Lung (tissue), 12 donors: ENCODE data around the gene DUSP22. TPM values are rescaled to one million over a fixed set of nuclear protein-coding genes. Genes with fewer than 3 reads are reported as not detected.

Experiments
- ATAC-seq: fragments of 200-7000 bp; cut with Tn5 transposase; one replicate; pipeline ENCODE4 v1.9.1; 2020; ENCODE audit warnings: moderate number of reproducible peaks; ENCODE audit not compliant: insufficient read depth, low FRiP score
- DNase-seq, 3 donors: peaks; one replicate each; pipeline ENCODE4 v3.0.0-alpha.2; 2013 to 2017
- H3K27ac ChIP-seq, 2 donors: one replicate each; pipeline ENCODE4 v1.5.1; 2013; ENCODE audit warnings: mild to moderate bottlenecking in 2 of 2, moderate library complexity in 2 of 2, control low read depth in 1 of 2, inconsistent platforms in 1 of 2, low read depth in 1 of 2, low read length in 1 of 2
- H3K27me3 ChIP-seq, 3 donors: one replicate each; pipeline ENCODE4 v1.5.1; 2013; ENCODE audit warnings: low read length in 2 of 3; ENCODE audit not compliant: control insufficient read depth in 3 of 3, insufficient read depth in 3 of 3
- H3K36me3 ChIP-seq, 4 donors: one replicate each; pipeline ENCODE4 v1.5.1; 2013; ENCODE audit warnings: low read length in 4 of 4, mild to moderate bottlenecking in 1 of 4, moderate library complexity in 1 of 4; ENCODE audit not compliant: control insufficient read depth in 4 of 4, insufficient read depth in 4 of 4
- H3K4me1 ChIP-seq, 5 donors: one replicate each; pipeline ENCODE4 v1.5.1; 2013; ENCODE audit warnings: low read length in 5 of 5, mild to moderate bottlenecking in 2 of 5, moderate library complexity in 1 of 5; ENCODE audit not compliant: control insufficient read depth in 5 of 5, insufficient read depth in 5 of 5
- H3K4me3 ChIP-seq: one replicate; pipeline ENCODE4 v1.5.1; 2013; ENCODE audit warnings: mild to moderate bottlenecking, control low read depth, moderate library complexity
- H3K9ac ChIP-seq, 2 donors: one replicate each; pipeline ENCODE4 v1.5.1; 2013; ENCODE audit warnings: low read length in 2 of 2, control low read depth in 1 of 2; ENCODE audit not compliant: insufficient read depth in 1 of 2
- H3K9me3 ChIP-seq, 4 donors: one replicate each; pipeline ENCODE4 v1.5.1; 2013; ENCODE audit warnings: low read length in 3 of 4, mild to moderate bottlenecking in 1 of 4, moderate library complexity in 1 of 4; ENCODE audit not compliant: control insufficient read depth in 4 of 4, insufficient read depth in 3 of 4
- WGBS, 2 donors: extraction: QIAGEN DNeasy Blood & Tissue Kit; methylation state at CpG; one replicate each; pipeline ENCODE4 v1.1.7; 2013; 5-methylcytosine and 5-hydroxymethylcytosine counted together
- polyA plus RNA-seq, 2 donors: library from polyadenylated mRNA; stranded (reverse); fragments of 200-250 nt; gene quantifications; one replicate each; pipeline ENCODE4 v1.2.1, GENCODE V29; 2013
- total RNA-seq, 2 donors: library from RNA; depleted of rRNA in 1 of 2; stranded (reverse); fragments of >200 nt in 1 of 2; gene quantifications; one replicate each; pipeline ENCODE4 v1.2.1, GENCODE V29; 2014 to 2021
- TF ChIP-seq, protein P1 (sequence below): IDR thresholded peaks from 2 replicates; pipeline ENCODE4 v1.5.1; 2012; ENCODE audit warnings: mild to moderate bottlenecking; ENCODE audit errors: control extremely low read depth, extremely low read depth
- donor health status: control.
- donor health status: control.
- donor health status: Bipolar disorder and iron deficiency.
- donor health status: healthy.
- donor health status: DM: yes; HTN: yes; CAD: no.

Gene DUSP22
- total and polyA plus RNA-seq, 4 donors = 38.9 to 51.1 (median 43.8) TPM

DNA sequence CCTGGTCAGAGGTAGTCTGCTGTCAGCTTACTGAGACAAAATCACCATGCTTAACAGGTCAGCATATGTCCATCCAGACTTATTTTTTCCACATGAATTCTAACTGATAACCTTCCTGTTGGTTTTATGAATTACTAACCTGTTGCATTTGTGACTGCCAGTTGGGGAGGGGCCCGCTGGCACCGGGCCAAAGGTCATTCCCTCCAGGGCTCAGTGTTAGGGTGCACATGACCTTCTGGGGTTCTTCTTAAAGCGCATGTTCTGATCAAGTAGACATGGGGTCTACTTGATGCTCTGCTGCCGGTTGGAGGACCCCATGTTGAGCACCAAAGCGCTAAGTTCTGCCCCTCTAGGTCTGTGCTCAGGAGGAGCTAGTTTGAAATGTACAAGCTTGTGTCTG lies 15.6 kb downstream of the DUSP22 start:
- Histone ChIP-seq H3K27ac (no peak overlapping the region), H3K4me3 (no peak overlapping the region), H3K9me3 (peaks cover 0 to 4% (median 0%) of the 10 kb centered on the region in 4 donors), H3K27me3 (no peaks in the 10 kb centered on the region), H3K9ac (no peak overlapping the region), H3K4me1 (peaks cover 3 to 9% (median 6%) of the 10 kb centered on the region in 5 donors), H3K36me3 (peaks cover 0 to 4% (median 0%) of the 10 kb centered on the region in 4 donors)
- no peak for ATAC-seq
- no peak for DNase-seq
- WGBS, 2 donors = 81 to 87% methylated on average over 5 of the region's 5 CpGs
- TF ChIP-seq, protein P1, sequence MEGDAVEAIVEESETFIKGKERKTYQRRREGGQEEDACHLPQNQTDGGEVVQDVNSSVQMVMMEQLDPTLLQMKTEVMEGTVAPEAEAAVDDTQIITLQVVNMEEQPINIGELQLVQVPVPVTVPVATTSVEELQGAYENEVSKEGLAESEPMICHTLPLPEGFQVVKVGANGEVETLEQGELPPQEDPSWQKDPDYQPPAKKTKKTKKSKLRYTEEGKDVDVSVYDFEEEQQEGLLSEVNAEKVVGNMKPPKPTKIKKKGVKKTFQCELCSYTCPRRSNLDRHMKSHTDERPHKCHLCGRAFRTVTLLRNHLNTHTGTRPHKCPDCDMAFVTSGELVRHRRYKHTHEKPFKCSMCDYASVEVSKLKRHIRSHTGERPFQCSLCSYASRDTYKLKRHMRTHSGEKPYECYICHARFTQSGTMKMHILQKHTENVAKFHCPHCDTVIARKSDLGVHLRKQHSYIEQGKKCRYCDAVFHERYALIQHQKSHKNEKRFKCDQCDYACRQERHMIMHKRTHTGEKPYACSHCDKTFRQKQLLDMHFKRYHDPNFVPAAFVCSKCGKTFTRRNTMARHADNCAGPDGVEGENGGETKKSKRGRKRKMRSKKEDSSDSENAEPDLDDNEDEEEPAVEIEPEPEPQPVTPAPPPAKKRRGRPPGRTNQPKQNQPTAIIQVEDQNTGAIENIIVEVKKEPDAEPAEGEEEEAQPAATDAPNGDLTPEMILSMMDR = no peak

DNA sequence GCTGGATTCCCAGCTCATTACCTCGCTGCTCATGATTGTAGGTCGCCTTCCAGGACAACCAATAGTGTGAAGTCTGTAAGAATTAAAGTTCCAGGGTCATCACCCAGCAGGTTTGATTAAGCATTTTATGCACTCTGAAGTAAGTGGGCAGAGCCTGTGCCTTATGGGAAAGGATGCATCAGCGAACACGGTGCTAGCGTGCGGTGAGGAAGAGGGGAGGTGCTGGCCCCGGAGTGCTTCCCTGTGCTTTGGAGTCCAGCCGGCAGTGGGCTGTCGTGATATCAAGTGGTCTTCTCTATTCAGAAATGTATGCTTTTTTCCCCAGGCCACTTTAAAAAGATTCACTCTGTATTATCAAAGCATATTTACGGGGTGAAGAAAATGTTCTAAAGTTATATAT lies 16.0 kb downstream of the DUSP22 start:
- TF ChIP-seq, protein P1 = no peak
- Histone ChIP-seq H3K4me3 (no peak overlapping the region), H3K27ac (no peak overlapping the region), H3K36me3 (peaks cover 0 to 4% (median 0%) of the 10 kb centered on the region in 4 donors), H3K27me3 (no peaks in the 10 kb centered on the region), H3K4me1 (peaks cover 3 to 12% (median 6%) of the 10 kb centered on the region in 5 donors), H3K9ac (no peak overlapping the region), H3K9me3 (peaks cover 0 to 4% (median 2%) of the 10 kb centered on the region in 4 donors)
- ATAC-seq (no peak), DNase-seq (no peak)
- WGBS, 2 donors = 91 to 92% methylated on average over 10 of the region's 10 CpGs

DNA sequence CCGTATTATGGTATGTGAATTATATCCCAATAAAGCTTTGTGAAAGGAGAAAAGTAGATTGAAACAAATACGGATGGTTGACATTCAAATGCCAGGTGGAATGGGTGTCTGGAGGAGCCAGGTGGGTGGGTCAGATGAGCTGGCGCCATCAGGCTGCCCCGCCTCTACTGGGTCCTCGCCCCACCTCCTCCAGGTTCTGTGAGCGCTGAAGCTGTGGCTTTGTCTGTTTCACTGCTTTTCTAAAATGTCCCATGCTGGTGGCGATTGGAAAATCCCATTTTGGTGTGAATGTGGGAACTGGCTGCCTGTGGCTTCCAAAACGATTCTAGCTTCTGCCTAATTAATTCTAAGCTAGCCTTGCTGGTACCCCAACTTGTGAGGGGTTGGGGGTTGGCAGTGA lies 16.5 kb downstream of the DUSP22 start:
- Histone ChIP-seq H3K4me3 (no peak overlapping the region), H3K27me3 (no peaks in the 10 kb centered on the region), H3K36me3 (peaks cover 0 to 4% (median 0%) of the 10 kb centered on the region in 4 donors), H3K9ac (no peak overlapping the region), H3K27ac (no peak overlapping the region), H3K9me3 (peaks cover 0 to 4% (median 2%) of the 10 kb centered on the region in 4 donors), H3K4me1 (peaks cover 3 to 12% (median 6%) of the 10 kb centered on the region in 5 donors)
- ATAC-seq = no peak
- 81 to 94% methylated on average over 8 of the region's 8 CpGs for WGBS, 2 donors
- TF ChIP-seq, protein P1 = no peak
- no peak for DNase-seq

DNA sequence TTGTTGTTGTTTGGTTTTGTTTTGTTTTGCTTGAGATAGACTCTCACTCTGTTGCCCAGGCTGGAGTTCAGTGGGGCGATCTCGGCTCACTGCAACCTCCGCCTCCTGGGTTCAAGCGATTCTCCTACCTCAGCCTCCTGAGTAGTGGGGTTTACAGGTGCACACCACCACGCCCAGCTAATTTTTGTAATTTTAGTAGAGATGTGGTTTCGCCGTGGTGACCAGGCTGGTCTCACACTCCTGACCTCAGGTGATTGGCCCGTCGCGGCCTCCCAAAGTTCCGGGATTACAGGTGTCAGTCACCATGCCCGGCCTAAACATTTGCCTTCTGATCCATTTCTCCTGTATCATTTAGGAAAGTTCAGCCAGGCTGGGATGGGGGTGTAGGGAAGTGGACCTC lies 17.7 kb downstream of the DUSP22 start:
- H3K4me1 ChIP-seq = peaks cover 3 to 12% (median 6%) of the 10 kb centered on the region in 5 donors
- no peak overlapping the region for H3K27ac ChIP-seq
- no peaks in the 10 kb centered on the region for H3K27me3 ChIP-seq
- TF ChIP-seq, protein P1 = no peak
- H3K9ac ChIP-seq = no peak overlapping the region
- WGBS, 2 donors = 95 to 96% methylated on average over 12 of the region's 12 CpGs
- DNase-seq (no peak), ATAC-seq (no peak)
- peaks cover 0 to 4% (median 2%) of the 10 kb centered on the region in 4 donors for H3K9me3 ChIP-seq
- peaks cover 0 to 4% (median 0%) of the 10 kb centered on the region in 4 donors for H3K36me3 ChIP-seq
- H3K4me3 ChIP-seq = no peak overlapping the region
